ENCODE measurements around the gene CPN2. TPM values are rescaled to one million over a fixed set of nuclear protein-coding genes. Genes with fewer than 3 reads are reported as not detected.

Gene CPN2
- total RNA-seq, 1 experiment from 2014 or later, result not detected

DNA sequence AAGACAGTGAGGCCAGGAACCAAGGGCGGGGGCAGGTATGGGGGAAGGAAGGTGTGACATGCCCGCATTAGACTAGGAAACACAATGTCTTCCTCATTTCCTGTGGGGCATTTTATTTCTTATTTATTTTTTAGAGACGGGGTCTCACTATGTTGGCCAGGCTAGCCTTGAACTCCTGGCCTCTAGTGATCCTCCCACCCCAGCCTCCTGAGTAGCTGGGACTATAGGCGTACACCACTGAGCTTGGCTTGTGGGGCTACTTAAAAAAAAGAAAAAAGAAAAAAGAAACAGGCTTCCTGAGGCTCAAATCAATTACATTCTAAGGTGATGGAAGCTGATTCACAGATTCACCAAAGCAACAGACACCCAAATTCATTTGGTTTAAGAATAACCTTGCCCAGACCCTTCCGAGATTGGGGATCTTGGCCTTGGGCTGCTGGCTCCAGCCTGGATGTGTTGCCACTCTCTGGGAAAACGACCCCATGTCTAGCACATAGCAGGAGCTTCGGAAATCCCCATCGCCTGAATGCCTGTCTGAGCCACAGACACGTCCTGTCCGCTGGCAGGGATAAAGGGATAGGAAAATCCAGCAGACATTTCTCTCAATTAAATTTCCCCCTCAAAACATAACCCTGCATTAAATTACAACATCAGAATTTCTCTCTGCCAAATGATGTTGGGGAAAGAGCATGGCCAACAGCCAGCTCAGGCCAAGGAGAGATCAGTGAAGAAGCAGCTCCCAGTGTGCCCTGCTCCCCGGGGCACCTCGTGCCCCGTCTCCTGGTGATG is 13.0 kb downstream of the CPN2 start:
- peaks cover 5% of the 10 kb centered on the region for H3K23me2 ChIP-seq (ENCODE audit: insufficient read length, low read depth, low read length, poor library complexity, severe bottlenecking)
- H3K9me3 Mint-ChIP-seq, result no peaks in the 10 kb centered on the region; a peak in 1 of 5 replicates
- no peak overlapping the region for H4K5ac ChIP-seq (ENCODE audit: insufficient read length, low read depth, low read length)
- peaks cover 4% of the 10 kb centered on the region for H3K4me1 ChIP-seq (ENCODE audit: insufficient read depth, low read length)
- H3T11ph ChIP-seq (ENCODE audit: low read length), result no peak overlapping the region
- no peak overlapping the region for H2AK5ac ChIP-seq (ENCODE audit: insufficient read length, low read length)
- H3K79me2 ChIP-seq (ENCODE audit: insufficient read depth, low read length), result no peaks in the 10 kb centered on the region
- WGBS (ENCODE audit: extremely low coverage, insufficient read length, low lambda C conversion rate), result no CpG with 5 or more reads among the region's 13 CpGs
- H2BK12ac ChIP-seq (ENCODE audit: insufficient read length, low read depth, low read length), result no peak overlapping the region
- no peak overlapping the region for H3K27ac Mint-ChIP-seq
- DNase-seq, result no peak
- no peak overlapping the region for H3K4me3 Mint-ChIP-seq
- H3K14ac ChIP-seq (ENCODE audit: insufficient read depth, low read length), result no peak overlapping the region
- H3K27me3 ChIP-seq (ENCODE audit: insufficient read depth, low read length), result peaks cover 2% of the 10 kb centered on the region; the same call in 1 of the 2 replicates
- TF ChIP-seq, protein P1, sequence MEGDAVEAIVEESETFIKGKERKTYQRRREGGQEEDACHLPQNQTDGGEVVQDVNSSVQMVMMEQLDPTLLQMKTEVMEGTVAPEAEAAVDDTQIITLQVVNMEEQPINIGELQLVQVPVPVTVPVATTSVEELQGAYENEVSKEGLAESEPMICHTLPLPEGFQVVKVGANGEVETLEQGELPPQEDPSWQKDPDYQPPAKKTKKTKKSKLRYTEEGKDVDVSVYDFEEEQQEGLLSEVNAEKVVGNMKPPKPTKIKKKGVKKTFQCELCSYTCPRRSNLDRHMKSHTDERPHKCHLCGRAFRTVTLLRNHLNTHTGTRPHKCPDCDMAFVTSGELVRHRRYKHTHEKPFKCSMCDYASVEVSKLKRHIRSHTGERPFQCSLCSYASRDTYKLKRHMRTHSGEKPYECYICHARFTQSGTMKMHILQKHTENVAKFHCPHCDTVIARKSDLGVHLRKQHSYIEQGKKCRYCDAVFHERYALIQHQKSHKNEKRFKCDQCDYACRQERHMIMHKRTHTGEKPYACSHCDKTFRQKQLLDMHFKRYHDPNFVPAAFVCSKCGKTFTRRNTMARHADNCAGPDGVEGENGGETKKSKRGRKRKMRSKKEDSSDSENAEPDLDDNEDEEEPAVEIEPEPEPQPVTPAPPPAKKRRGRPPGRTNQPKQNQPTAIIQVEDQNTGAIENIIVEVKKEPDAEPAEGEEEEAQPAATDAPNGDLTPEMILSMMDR (conservative IDR thresholded peaks at IDR 0.05), result no peak
- H3K4ac ChIP-seq (ENCODE audit: low read depth, low read length), result no peak overlapping the region
- H3K56ac ChIP-seq (ENCODE audit: insufficient read length, low read depth, low read length), result no peak overlapping the region
- H3K36me3 Mint-ChIP-seq (ENCODE audit: insufficient read depth in 1 of 3, low read depth in 3 of 3), result no peaks in the 10 kb centered on the region
- H4K20me1 ChIP-seq (ENCODE audit: control insufficient read depth, insufficient read depth, insufficient read length), result no peaks in the 10 kb centered on the region
- no peak overlapping the region for H3K4me2 ChIP-seq (ENCODE audit: insufficient read depth, insufficient read length, low read length)
- H2BK15ac ChIP-seq (ENCODE audit: low read depth, low read length), result no peak overlapping the region
- no peaks in the 10 kb centered on the region for H3K79me1 ChIP-seq (ENCODE audit: insufficient read depth, low read depth, low read length, poor library complexity, severe bottlenecking)
- no peak overlapping the region for H2BK120ac ChIP-seq (ENCODE audit: low read depth, low read length, poor library complexity, severe bottlenecking)
- no peak overlapping the region for H4K8ac ChIP-seq (replicated peaks; ENCODE audit: insufficient read length, low read depth, low read length)
- H3K27me3 Mint-ChIP-seq (ENCODE audit: low read depth), result peaks cover 43% of the 10 kb centered on the region
- no peak overlapping the region for H2AFZ ChIP-seq (ENCODE audit: low read length)
- no peak overlapping the region for H2BK20ac ChIP-seq (ENCODE audit: low read depth, low read length, poor library complexity, severe bottlenecking)
- H3K4me1 Mint-ChIP-seq, result peaks cover 35 to 44% of the 10 kb centered on the region in 2 experiments
- H3K9ac ChIP-seq (ENCODE audit: extremely low read depth, insufficient read length, low read length), result no peak overlapping the region
- H3K27ac ChIP-seq (ENCODE audit: insufficient read length, low read depth, low read length), result no peak overlapping the region
- H3K9me3 ChIP-seq (ENCODE audit: control insufficient read depth, low read depth, low read length), result no peaks in the 10 kb centered on the region
- no peak overlapping the region for H4K91ac ChIP-seq (ENCODE audit: insufficient read length, low read depth, low read length)
- no peak overlapping the region for H2BK5ac ChIP-seq (ENCODE audit: insufficient read length, low read length)
- no peak overlapping the region for H3K18ac ChIP-seq (ENCODE audit: insufficient read length, low read depth, low read length)
- no peak overlapping the region for H3K23ac ChIP-seq (ENCODE audit: insufficient read length, low read depth, low read length)

Data from H9 (cell line).